GM21576 (cell line): Measurements from ENCODE around the gene TNFRSF11A.
A peak's percentile ranks its signal among the peaks of the same experiment; 100 is the strongest.

Experiments
- ATAC-seq: cut with Tn5 transposase; IDR thresholded peaks from one replicate; pipeline ENCODE4 v1.9.1; 2021; ENCODE audit warnings: mild to moderate bottlenecking, moderate library complexity; ENCODE audit not compliant: unreplicated experiment

TNFRSF11A gene

DNA sequence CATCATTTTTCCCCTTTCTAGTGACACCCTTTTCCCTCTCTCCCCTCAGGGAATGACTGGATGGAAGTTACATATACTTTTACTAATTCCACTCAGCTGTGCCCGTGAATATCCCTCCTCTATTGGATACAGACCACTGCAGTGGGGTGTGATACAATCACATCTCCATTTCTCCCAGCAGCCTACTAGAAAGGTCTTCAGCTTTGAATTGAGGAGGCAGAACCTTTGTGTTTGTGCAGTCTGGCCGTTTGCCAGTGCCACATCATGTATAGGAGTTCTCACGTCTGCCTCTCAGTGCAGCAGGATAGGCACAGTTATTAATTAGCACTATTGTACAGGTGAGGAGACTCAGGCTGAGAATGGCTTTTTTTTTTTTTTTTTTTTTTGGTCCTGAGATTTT, 16.4 kb downstream of the TNFRSF11A start:
- no peak for ATAC-seq

GRCh38 chr18:62342884-62343283, 17.8 kb downstream of the TNFRSF11A start:
- ATAC-seq, result no peak

DNA sequence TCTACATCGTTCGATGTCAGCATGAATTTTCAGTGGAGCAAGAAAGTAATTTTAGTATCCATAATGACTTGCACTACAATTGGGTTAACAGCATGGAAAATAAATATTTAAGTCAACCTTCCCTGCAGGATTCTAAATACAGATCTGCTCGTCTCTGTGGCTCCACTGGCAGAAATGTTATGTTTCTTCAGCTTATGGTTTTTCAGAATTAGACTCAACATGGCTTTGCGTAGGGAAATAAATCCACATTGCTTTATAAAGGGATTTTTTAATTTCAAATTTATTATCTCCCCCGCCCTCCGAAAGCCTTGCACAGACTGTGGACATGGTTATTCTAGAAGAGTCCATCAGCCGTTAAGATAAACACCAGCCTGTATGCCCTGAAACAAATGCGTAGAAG, 18.2 kb downstream of the TNFRSF11A start:
- ATAC-seq, result no peak

DNA sequence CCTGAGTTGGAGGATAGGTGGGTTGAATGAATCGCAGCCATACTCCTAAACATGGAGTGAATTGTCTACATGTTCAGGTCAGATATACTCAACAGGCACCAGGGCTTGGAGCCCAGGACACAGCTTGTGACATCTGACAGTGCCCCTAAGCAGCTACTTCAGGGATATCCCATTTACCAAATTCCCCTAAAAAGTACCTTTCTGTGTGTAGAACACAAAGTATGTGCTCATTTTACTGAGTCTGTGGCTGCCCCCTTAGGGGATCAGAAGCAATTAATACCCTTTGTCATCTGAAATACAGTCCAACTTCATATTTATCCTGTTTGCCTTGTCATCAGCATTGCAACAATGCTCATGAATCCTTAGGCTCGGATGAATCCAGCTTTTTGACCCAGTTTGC, 20.8 kb downstream of the TNFRSF11A start:
- no peak for ATAC-seq

- no peak for ATAC-seq
Observed at GRCh38 chr18:62346333-62347088, 21.4 kb downstream of the TNFRSF11A start.

GRCh38 chr18:62347089-62347506, 22.0 kb downstream of the TNFRSF11A start:
- ATAC-seq, result no peak

GRCh38 chr18:62348474-62348873, 23.4 kb downstream of the TNFRSF11A start:
- ATAC-seq, result no peak

DNA sequence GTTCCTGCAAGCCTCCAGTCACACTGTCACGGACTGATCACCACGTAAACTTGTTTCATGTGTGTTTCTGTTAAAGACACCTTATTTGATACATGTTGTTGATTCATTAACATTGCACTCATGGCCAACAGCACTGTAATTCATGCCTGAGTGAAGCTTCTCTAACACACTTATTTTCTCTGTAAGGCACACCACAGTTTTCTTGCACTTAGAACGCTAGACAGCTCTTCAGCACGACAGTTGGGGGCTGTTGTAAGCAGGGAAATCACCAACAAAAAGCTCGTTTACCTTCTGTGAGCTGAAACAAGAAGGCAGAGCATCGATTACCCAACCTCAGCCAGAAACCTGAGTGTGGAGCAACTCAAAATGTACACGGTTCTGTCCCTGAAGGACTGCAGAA, 28.1 kb downstream of the TNFRSF11A start:
- ATAC-seq, result no peak

DNA sequence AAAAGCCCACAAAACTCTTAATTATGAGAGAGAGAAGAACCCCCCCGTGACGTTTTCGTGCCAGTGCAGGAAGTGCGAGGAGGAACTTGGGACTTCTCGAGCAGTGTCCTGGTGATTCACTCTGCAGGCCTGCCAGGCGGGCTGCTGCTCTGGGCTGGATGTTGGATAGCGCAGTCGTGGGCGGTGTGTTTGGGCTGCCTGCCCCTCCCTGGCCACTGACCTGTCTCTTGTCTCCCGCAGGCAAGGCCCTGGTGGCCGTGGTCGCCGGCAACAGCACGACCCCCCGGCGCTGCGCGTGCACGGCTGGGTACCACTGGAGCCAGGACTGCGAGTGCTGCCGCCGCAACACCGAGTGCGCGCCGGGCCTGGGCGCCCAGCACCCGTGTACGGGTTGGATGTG, 29.0 kb downstream of the TNFRSF11A start:
- ATAC-seq, result no peak

GRCh38 chr18:62357079-62357719, 32.1 kb downstream of the TNFRSF11A start:
- ATAC-seq, result no peak

DNA sequence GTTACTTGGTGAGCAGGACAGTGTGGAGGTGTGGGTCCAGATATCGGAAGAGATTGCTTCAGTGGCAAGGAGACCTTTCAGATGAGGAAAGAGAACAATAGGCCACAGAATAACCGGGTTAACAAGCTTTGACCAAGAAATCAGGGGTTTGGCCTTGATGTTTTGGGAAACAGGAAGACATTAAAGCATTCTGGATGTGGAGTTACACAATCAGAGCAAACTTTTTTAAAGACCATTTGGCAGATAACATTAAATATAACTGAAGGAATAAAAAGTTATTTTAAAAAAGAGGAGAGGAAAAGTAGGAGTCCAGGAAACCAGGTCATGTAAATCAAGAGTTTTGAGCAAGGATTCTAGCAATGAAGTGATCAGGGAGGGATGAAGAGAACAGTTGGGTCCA, 35.7 kb downstream of the TNFRSF11A start:
- no peak for ATAC-seq

- ATAC-seq, result no peak
Observed at GRCh38 chr18:62361288-62361687, 36.2 kb downstream of the TNFRSF11A start.

GRCh38 chr18:62364558-62364957, 39.4 kb downstream of the TNFRSF11A start:
- no peak for ATAC-seq

GRCh38 chr18:62365420-62365819, 40.3 kb downstream of the TNFRSF11A start:
- ATAC-seq, result no peak

DNA sequence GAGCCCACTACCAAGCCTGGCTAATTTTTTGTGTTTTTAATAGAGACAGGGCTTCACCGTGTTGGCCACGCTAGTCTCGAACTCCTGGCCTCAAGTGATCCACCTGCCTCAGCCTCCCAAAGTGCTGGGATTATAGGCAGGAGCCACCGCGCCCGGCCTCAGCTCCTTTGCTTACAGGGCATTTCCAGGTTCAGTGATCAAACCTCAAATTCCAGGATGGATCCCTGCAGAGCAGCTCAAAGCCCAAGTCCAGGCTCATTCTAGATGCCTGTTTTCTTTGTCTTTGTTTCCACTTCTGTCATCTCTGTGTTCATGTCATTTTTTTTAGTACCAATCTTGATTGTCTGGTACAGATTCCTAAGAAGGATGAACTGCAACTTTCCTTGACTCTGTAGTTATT, 41.9 kb downstream of the TNFRSF11A start:
- ATAC-seq, result no peak

DNA sequence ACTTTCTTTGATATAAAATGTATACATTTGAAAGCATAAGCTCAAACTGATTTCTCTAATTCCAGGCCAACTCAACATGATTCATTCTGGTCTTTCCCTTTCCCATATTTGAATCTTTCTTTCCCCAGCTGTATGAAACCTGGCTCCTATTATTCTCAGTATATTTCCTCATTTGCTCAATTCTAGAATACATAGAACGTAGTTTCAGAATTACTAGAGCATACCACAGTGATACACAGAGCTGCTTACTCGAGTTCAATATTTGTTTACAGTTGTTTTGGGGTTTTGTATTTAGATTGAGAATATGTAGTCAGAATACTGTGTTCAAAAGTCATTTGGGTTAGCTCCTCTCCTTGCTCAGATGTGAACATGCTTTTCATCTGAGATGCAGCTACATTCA, 43.0 kb downstream of the TNFRSF11A start:
- ATAC-seq, result peak; percentile 62

GRCh38 chr18:62369129-62369644, 44.1 kb downstream of the TNFRSF11A start:
- ATAC-seq, result no peak

- no peak for ATAC-seq
Observed at GRCh38 chr18:62370366-62370765, 45.3 kb downstream of the TNFRSF11A start.

GRCh38 chr18:62371436-62371835, 46.3 kb downstream of the TNFRSF11A start:
- no peak for ATAC-seq

DNA sequence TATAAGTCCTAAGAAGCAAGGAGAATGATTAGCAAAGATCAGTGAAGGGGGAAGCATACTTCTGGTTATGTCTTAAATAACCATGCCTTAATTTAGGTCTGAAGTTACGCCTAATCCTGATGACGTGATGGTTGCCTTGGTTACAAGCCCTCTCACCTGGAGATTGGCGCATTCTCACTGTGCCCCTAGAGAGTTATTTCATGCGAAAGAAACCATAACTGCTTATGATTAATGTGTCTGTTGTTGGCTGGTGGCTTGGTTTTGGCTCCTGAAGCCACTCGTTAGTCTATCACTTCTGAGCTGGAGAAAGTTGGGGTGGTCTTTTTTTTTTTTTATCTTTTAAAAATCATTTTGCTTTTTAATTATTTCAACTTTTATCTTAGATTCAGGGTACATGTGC, 47.0 kb downstream of the TNFRSF11A start:
- ATAC-seq, result no peak

DNA sequence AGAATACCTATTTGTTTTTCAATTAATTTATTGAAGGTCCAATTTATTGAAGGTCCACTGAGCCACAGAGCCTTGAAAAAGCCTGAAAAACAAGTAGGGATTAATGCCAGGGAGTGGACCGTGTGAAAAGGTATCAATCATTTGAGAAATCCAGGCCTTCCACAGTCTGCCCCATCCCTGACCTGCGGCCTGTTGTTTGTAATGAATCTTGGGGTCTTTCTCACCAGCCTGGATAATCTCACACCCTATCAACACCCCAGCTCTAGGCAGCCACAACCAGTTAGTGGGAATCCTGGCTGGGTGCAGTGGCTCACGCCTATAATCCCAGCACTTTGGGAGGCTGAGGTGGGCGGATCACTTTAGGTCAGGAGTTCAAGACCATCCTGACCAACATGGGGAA, 47.8 kb downstream of the TNFRSF11A start:
- no peak for ATAC-seq

DNA sequence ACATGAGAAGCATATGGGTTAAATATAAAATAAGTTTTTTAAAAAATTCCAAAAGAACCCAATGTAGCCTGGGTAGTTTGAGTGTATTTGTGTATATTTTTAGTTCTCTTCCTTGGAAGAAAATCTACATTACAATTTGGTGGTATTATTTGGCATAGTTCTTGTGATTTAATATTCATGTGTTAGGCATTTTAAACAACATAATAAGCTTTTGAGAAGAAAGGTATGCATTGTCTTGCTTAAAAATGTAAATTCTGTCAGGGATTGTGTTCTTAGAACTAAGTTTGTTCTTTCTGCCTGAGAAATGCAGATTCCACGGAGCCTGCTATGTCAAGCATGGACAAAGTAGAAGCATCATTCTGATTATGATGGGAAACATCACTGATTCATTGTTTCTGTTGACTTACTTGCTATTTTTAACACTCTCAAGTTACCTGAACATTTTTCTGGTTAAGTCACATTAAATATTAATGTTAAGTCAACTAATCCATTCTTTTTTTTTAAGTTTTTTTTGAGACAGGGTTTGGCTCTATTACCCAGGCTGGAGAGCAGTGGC, 49.4 kb downstream of the TNFRSF11A start:
- ATAC-seq, result no peak
